Measurements from ENCODE around the gene TRPM3. TPM values are rescaled to one million over a fixed set of nuclear protein-coding genes. Genes with fewer than 3 reads are reported as not detected.

The TRPM3 gene
- total RNA-seq, 1 experiment from 2014 or later, result not detected

DNA sequence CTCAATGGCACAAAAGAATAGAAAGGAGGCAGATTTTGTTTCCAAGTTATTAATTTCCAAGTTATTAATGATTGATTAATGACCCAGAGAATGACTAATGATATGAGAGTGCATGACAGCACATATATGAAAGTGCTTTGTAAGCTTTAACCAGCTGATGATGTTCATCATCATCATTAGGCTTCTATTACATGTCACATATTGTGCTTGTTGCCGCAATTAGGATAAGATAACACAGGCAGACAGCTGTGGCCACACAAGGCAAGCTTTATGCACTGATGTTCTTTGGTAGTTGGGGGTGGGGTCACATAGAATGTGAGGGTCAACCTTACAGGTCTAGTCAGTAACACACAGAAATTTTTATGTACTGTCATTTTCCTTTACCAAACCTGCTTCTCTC is 219.7 kb downstream of the TRPM3 start:
- Histone ChIP-seq H3K4me1 (ENCODE audit: control insufficient read depth, insufficient read depth, low read length) (no peaks in the 10 kb centered on the region), H3K9me3 (ENCODE audit: control insufficient read depth, insufficient read depth, low read depth, low read length) (no peaks in the 10 kb centered on the region), H3K36me3 (ENCODE audit: control insufficient read depth, insufficient read depth, low read length) (no peaks in the 10 kb centered on the region), H3K27me3 (ENCODE audit: control insufficient read depth, insufficient read depth, low read length) (no peaks in the 10 kb centered on the region), H3K27ac (ENCODE audit: low read length) (no peak overlapping the region), H3K4me3 (ENCODE audit: low read depth in 2 of 2, low read length in 2 of 2) (no peak overlapping the region)
- intact Hi-C loops (cut with micrococcal nuclease; ENCODE audit: unreplicated experiment), result no loop called here
- in situ Hi-C loops (cut with HindIII; ENCODE audit: low pct_unique_long_range_greater_than_20kb, low sequenced_read_pairs), result no loop called here
- ATAC-seq (no peak), DNase-seq (ENCODE audit: low read depth, low spot score) (no peak)
- CTCF ChIA-PET, result no interaction called here
- POLR2A ChIA-PET, result no interaction called here
- TF ChIP-seq TCF7L2 (IDR thresholded peaks at IDR 0.05; ENCODE audit: low read depth, low read length), result no peak
- TF ChIP-seq POLR2AphosphoS5 (IDR thresholded peaks at IDR 0.05; ENCODE audit: low read depth, low read length), result no peak
- TF ChIP-seq, protein P1, sequence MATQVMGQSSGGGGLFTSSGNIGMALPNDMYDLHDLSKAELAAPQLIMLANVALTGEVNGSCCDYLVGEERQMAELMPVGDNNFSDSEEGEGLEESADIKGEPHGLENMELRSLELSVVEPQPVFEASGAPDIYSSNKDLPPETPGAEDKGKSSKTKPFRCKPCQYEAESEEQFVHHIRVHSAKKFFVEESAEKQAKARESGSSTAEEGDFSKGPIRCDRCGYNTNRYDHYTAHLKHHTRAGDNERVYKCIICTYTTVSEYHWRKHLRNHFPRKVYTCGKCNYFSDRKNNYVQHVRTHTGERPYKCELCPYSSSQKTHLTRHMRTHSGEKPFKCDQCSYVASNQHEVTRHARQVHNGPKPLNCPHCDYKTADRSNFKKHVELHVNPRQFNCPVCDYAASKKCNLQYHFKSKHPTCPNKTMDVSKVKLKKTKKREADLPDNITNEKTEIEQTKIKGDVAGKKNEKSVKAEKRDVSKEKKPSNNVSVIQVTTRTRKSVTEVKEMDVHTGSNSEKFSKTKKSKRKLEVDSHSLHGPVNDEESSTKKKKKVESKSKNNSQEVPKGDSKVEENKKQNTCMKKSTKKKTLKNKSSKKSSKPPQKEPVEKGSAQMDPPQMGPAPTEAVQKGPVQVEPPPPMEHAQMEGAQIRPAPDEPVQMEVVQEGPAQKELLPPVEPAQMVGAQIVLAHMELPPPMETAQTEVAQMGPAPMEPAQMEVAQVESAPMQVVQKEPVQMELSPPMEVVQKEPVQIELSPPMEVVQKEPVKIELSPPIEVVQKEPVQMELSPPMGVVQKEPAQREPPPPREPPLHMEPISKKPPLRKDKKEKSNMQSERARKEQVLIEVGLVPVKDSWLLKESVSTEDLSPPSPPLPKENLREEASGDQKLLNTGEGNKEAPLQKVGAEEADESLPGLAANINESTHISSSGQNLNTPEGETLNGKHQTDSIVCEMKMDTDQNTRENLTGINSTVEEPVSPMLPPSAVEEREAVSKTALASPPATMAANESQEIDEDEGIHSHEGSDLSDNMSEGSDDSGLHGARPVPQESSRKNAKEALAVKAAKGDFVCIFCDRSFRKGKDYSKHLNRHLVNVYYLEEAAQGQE (IDR thresholded peaks at IDR 0.05; ENCODE audit: insufficient read depth in 1 of 2, low read depth in 2 of 2, low read length in 1 of 2), result no peak
- TF ChIP-seq, protein P2, sequence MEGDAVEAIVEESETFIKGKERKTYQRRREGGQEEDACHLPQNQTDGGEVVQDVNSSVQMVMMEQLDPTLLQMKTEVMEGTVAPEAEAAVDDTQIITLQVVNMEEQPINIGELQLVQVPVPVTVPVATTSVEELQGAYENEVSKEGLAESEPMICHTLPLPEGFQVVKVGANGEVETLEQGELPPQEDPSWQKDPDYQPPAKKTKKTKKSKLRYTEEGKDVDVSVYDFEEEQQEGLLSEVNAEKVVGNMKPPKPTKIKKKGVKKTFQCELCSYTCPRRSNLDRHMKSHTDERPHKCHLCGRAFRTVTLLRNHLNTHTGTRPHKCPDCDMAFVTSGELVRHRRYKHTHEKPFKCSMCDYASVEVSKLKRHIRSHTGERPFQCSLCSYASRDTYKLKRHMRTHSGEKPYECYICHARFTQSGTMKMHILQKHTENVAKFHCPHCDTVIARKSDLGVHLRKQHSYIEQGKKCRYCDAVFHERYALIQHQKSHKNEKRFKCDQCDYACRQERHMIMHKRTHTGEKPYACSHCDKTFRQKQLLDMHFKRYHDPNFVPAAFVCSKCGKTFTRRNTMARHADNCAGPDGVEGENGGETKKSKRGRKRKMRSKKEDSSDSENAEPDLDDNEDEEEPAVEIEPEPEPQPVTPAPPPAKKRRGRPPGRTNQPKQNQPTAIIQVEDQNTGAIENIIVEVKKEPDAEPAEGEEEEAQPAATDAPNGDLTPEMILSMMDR (IDR thresholded peaks at IDR 0.05), result no peak
- TF ChIP-seq SIN3A (IDR thresholded peaks at IDR 0.05; ENCODE audit: borderline replicate concordance, insufficient read depth, low read depth, low read length), result no peak
- no TSS peak for BruUV-seq (replicated peaks)

DNA sequence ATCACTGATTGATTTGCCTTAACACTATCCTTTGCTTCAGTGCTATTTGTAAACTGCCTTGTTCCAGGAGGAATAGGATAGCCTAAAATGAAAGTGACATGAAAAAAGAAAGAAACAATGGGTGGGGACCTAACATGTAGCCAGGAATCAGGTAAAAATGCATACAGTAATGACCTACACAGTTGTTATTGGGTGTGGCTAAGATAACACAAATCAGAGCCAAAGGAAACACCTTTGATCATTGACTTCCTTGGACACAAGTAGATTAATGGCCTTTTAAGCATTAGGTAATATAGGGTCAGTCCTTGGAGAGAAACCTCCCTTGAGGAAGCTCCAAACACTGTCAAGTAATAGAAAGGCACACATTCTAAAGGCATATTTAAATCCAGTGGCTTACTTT is 220.4 kb downstream of the TRPM3 start:
- no peaks in the 10 kb centered on the region for H3K27me3 ChIP-seq (ENCODE audit: control insufficient read depth, insufficient read depth, low read length)
- H3K9me3 ChIP-seq (ENCODE audit: control insufficient read depth, insufficient read depth, low read depth, low read length), result no peaks in the 10 kb centered on the region
- DNase-seq (ENCODE audit: low read depth, low spot score), result no peak
- intact Hi-C loops (cut with micrococcal nuclease; ENCODE audit: unreplicated experiment) (no loop called here), in situ Hi-C loops (cut with HindIII; ENCODE audit: low pct_unique_long_range_greater_than_20kb, low sequenced_read_pairs) (no loop called here)
- ChIA-PET CTCF (no interaction called here), POLR2A (no interaction called here)
- H3K36me3 ChIP-seq (ENCODE audit: control insufficient read depth, insufficient read depth, low read length), result no peaks in the 10 kb centered on the region
- H3K27ac ChIP-seq (ENCODE audit: low read length), result no peak overlapping the region
- BruUV-seq (replicated peaks), result no TSS peak
- TF ChIP-seq, protein P1 (IDR thresholded peaks at IDR 0.05; ENCODE audit: insufficient read depth in 1 of 2, low read depth in 2 of 2, low read length in 1 of 2), result no peak
- TF ChIP-seq, protein P2 (IDR thresholded peaks at IDR 0.05), result no peak
- TF ChIP-seq SIN3A (IDR thresholded peaks at IDR 0.05; ENCODE audit: borderline replicate concordance, insufficient read depth, low read depth, low read length) (no peak), POLR2AphosphoS5 (IDR thresholded peaks at IDR 0.05; ENCODE audit: low read depth, low read length) (no peak), TCF7L2 (IDR thresholded peaks at IDR 0.05; ENCODE audit: low read depth, low read length) (no peak)
- ATAC-seq, result no peak
- no peak overlapping the region for H3K4me3 ChIP-seq (ENCODE audit: low read depth in 2 of 2, low read length in 2 of 2)
- no peaks in the 10 kb centered on the region for H3K4me1 ChIP-seq (ENCODE audit: control insufficient read depth, insufficient read depth, low read length)

Measured in Panc1 (cell line).